Panc1 (cell line): ENCODE data around the gene IL18. TPM values are rescaled to one million over a fixed set of nuclear protein-coding genes. Genes with fewer than 3 reads are reported as not detected.

Experiments
- ATAC-seq: fragments of 200-7000 bp; cut with Tn5 transposase; 2 replicates; pipeline ENCODE4 v1.9.1; 2020; ENCODE audit warnings: mild to moderate bottlenecking, moderate library complexity
- BruUV-seq: library from RNA; stranded (reverse); fragments of 400-500 nt; replicated peaks from 2 replicates; lab custom pipeline; 2021; lab: Mats Ljungman, UMichigan
- CTCF ChIA-PET: fragments of 300-600 bp; sonication (Branson Sonifier 250); formaldehyde crosslinking; loops from one replicate; lab custom pipeline; 2022; ENCODE audit warnings: antibody characterized with exemption; lab: Charles Lee
- POLR2A ChIA-PET: fragments of 300-600 bp; sonication (Branson Sonifier 250); formaldehyde crosslinking; loops from one replicate; lab custom pipeline; 2022; ENCODE audit warnings: antibody characterized with exemption; lab: Charles Lee
- DNase-seq: peaks from one replicate; pipeline ENCODE4 v3.0.0-alpha.2; 2010; ENCODE audit warnings: low read depth, low spot score
- H3K27ac ChIP-seq: 2 replicates; pipeline ENCODE4 v1.5.1; 2011; ENCODE audit warnings: mild to moderate bottlenecking, low read length, inconsistent platforms
- H3K27me3 ChIP-seq: fragments of 200-500 bp; sonication (Bioruptor generic); 2 replicates; pipeline ENCODE4 v1.6.0; 2014; ENCODE audit warnings: low read length, inconsistent platforms; ENCODE audit not compliant: control insufficient read depth, insufficient read depth
- H3K36me3 ChIP-seq: fragments of 200-500 bp; sonication (Bioruptor generic); 2 replicates; pipeline ENCODE4 v1.5.1; 2014; ENCODE audit warnings: inconsistent platforms, mild to moderate bottlenecking, low read length, moderate library complexity; ENCODE audit not compliant: control insufficient read depth, insufficient read depth
- H3K4me1 ChIP-seq: 2 replicates; pipeline ENCODE4 v1.5.1; 2011; ENCODE audit warnings: inconsistent platforms, mild to moderate bottlenecking, low read length, moderate library complexity; ENCODE audit not compliant: control insufficient read depth, insufficient read depth
- H3K4me3 ChIP-seq, 2 experiments: 2 replicates each; pipeline ENCODE4 v1.5.1; 2011 to 2012; ENCODE audit warnings: low read depth in 2 of 2, low read length in 2 of 2, mild to moderate bottlenecking in 2 of 2, inconsistent platforms in 1 of 2, moderate library complexity in 1 of 2
- H3K9me3 ChIP-seq: fragments of 200-500 bp; sonication (Bioruptor generic); 2 replicates; pipeline ENCODE4 v1.5.1; 2014; ENCODE audit warnings: low read depth, mild to moderate bottlenecking, inconsistent platforms, low read length, moderate library complexity; ENCODE audit not compliant: control insufficient read depth, insufficient read depth
- POLR2AphosphoS5 ChIP-seq: IDR thresholded peaks from 2 replicates; pipeline ENCODE4 v1.6.1; 2012; ENCODE audit warnings: mild to moderate bottlenecking, low read depth, low read length, moderate library complexity
- SIN3A ChIP-seq: IDR thresholded peaks from 2 replicates; pipeline ENCODE4 v1.6.1; 2012; ENCODE audit warnings: low read depth, mild to moderate bottlenecking, low read length, moderate library complexity, borderline replicate concordance; ENCODE audit not compliant: insufficient read depth
- TCF7L2 ChIP-seq: IDR thresholded peaks from 2 replicates; pipeline ENCODE4 v1.6.1; 2011; ENCODE audit warnings: mild to moderate bottlenecking, low read depth, low read length, inconsistent platforms
- in situ Hi-C: cut with HindIII; loops from 2 replicates; pipeline ENCODE4 v1.10.0; 2016; ENCODE audit warnings: low sequenced_read_pairs, low pct_unique_long_range_greater_than_20kb
- intact Hi-C: fragments of 100-400 bp; cut with micrococcal nuclease; formaldehyde crosslinking; loops from one replicate; pipeline ENCODE4 v1.10.0; 2022; ENCODE audit not compliant: unreplicated experiment
- total RNA-seq: library from RNA; stranded (reverse); gene quantifications from one replicate; pipeline ENCODE4 v1.2.1, GENCODE V29; 2021; ENCODE audit not compliant: unreplicated experiment
- TF ChIP-seq, protein P1 (sequence below), 2 experiments: IDR thresholded peaks; 2 replicates each; pipeline ENCODE4 v1.6.1; 2011 to 2012; ENCODE audit warnings: low read depth in 2 of 2, control low read depth in 1 of 2, low read length in 1 of 2, mild to moderate bottlenecking in 1 of 2, moderate library complexity in 1 of 2; ENCODE audit not compliant: insufficient read depth in 1 of 2
- TF ChIP-seq, protein P2 (sequence below): fragments of 450-650 bp; IDR thresholded peaks from 2 replicates; pipeline ENCODE4 v1.5.1; 2017; ENCODE audit warnings: mild to moderate bottlenecking

The IL18 gene
- total RNA-seq, 1 experiment from 2014 or later, result 22.5 TPM

DNA sequence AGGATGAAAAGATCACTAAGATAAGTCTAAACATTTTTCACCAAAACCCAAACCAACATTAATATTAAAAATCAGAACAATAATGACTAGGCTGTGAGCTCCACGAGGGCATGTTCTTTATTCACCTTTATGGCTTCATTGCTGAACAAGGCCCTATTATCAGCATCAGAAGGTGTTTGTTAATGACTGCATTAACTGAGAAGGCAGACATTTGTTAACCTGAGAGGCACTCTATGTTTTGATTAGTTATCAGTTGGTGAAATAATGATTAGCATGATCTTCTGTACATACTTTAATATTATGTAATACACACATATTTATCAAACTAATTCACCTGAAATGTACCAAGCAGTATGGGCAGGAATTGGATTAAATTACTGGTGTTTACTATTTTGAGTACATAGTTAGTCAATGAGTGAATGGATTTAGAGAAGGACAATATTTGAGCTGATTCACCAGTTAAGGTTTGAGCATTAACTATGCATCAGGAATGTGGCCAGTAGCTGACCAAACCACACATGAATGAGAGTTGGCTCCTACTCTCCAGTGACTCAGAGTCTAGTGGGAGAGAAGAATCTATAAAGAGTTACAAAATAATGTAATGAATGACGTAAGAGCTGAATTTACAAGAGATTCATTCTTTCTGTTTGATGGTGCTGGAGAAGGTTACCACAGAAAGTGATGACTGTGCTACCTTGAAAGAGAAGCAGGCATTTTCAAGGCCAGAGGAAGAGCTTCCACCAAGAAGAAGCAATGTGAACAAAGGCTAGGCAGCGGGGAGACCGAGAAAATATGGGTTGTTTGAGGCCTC, 6.7 kb downstream of the IL18 start:
- Histone ChIP-seq H3K27ac (peak overlapping the region; percentile 84), H3K4me3 (peak overlapping the region in 1 of 2 experiments; percentile 25; a peak in 1 of 4 replicates), H3K36me3 (0 out of 2 replicates have a peak, but pooled peaks cover 3% of the 10 kb centered on the region), H3K9me3 (no peaks in the 10 kb centered on the region), H3K27me3 (no peaks in the 10 kb centered on the region), H3K4me1 (peaks cover 37% of the 10 kb centered on the region)
- TF ChIP-seq, protein P1, sequence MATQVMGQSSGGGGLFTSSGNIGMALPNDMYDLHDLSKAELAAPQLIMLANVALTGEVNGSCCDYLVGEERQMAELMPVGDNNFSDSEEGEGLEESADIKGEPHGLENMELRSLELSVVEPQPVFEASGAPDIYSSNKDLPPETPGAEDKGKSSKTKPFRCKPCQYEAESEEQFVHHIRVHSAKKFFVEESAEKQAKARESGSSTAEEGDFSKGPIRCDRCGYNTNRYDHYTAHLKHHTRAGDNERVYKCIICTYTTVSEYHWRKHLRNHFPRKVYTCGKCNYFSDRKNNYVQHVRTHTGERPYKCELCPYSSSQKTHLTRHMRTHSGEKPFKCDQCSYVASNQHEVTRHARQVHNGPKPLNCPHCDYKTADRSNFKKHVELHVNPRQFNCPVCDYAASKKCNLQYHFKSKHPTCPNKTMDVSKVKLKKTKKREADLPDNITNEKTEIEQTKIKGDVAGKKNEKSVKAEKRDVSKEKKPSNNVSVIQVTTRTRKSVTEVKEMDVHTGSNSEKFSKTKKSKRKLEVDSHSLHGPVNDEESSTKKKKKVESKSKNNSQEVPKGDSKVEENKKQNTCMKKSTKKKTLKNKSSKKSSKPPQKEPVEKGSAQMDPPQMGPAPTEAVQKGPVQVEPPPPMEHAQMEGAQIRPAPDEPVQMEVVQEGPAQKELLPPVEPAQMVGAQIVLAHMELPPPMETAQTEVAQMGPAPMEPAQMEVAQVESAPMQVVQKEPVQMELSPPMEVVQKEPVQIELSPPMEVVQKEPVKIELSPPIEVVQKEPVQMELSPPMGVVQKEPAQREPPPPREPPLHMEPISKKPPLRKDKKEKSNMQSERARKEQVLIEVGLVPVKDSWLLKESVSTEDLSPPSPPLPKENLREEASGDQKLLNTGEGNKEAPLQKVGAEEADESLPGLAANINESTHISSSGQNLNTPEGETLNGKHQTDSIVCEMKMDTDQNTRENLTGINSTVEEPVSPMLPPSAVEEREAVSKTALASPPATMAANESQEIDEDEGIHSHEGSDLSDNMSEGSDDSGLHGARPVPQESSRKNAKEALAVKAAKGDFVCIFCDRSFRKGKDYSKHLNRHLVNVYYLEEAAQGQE (IDR thresholded peaks at IDR 0.05; ENCODE audit: insufficient read depth in 1 of 2, low read depth in 2 of 2, low read length in 1 of 2), result 0 out of 4 replicates have a peak, but pooled peaks of 1 of the 2 experiments have one; percentile 35
- TF ChIP-seq SIN3A (no peak), POLR2AphosphoS5 (peak; percentile 77), TCF7L2 (peak; percentile 66)
- TF ChIP-seq, protein P2, sequence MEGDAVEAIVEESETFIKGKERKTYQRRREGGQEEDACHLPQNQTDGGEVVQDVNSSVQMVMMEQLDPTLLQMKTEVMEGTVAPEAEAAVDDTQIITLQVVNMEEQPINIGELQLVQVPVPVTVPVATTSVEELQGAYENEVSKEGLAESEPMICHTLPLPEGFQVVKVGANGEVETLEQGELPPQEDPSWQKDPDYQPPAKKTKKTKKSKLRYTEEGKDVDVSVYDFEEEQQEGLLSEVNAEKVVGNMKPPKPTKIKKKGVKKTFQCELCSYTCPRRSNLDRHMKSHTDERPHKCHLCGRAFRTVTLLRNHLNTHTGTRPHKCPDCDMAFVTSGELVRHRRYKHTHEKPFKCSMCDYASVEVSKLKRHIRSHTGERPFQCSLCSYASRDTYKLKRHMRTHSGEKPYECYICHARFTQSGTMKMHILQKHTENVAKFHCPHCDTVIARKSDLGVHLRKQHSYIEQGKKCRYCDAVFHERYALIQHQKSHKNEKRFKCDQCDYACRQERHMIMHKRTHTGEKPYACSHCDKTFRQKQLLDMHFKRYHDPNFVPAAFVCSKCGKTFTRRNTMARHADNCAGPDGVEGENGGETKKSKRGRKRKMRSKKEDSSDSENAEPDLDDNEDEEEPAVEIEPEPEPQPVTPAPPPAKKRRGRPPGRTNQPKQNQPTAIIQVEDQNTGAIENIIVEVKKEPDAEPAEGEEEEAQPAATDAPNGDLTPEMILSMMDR, result no peak
- BruUV-seq, result TSS peak; percentile 79
- intact Hi-C loops (no loop called here), in situ Hi-C loops (no loop called here)
- ChIA-PET CTCF (interaction anchor here (1.1 kb wide), 1 partner anchor 44 kb away, joined by 4 read pairs; no protein-coding TSS in a partner anchor), POLR2A (interaction anchor here (0.5 to 1.2 kb wide), 4 partner anchors 33 to 72 kb away, joined by 5 to 8 read pairs (median 7); no protein-coding TSS in a partner anchor)
- peak; percentile 99 for DNase-seq
- ATAC-seq, result peak; percentile 99

DNA sequence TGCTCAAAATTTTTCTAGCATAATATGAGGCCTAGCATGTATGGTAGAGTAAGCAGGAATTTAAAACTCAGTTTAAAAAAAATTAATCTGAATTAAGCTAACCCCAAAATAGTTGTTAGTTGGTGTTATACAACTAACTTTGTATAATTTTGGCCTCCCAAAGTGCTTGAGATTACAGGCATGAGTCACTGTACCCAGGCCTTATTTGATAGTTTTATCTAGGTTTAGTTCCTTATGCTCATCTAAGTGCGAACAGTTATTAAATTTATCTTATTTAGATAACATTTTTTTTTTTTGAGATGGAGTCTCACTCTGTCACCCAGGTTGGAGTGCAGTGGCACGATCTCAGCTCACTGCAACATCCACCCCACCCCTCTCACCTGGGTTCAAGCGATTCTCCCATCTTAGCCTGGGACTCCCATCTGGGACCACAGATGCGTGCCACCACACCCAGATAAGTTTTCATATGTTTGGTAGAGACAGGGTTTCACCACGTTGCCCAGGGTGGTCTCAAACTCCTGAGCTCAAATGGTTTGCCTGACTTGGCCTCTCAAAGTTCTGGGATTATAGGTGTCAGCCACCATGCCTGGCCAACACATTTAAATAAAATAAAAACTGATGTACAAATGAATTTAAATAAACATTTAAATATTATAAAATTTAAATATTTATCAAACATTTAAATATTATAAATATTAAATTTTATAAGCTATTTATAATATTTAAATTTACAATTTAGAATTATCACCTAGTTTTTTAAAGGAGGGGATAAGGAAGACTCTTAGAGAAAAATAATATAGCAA, 7.5 kb downstream of the IL18 start:
- no TSS peak for BruUV-seq
- POLR2A ChIA-PET, result interaction anchor here (1.2 kb wide), 1 partner anchor 33 kb away, joined by 5 read pairs; no protein-coding TSS in a partner anchor
- peaks cover 32% of the 10 kb centered on the region for H3K4me1 ChIP-seq

More for the DNA sequence above, 7.5 kb downstream of the IL18 start:
- Histone ChIP-seq H3K27ac (peak overlapping the region; percentile 84), H3K36me3 (0 out of 2 replicates have a peak, but pooled peaks cover 3% of the 10 kb centered on the region), H3K4me3 (no peak overlapping the region), H3K27me3 (no peaks in the 10 kb centered on the region), H3K9me3 (no peaks in the 10 kb centered on the region)
- CTCF ChIA-PET, result interaction anchor here (1.1 kb wide), 1 partner anchor 43 kb away, joined by 4 read pairs; no protein-coding TSS in a partner anchor
- in situ Hi-C loops (no loop called here), intact Hi-C loops (no loop called here)
- TF ChIP-seq POLR2AphosphoS5 (no peak), SIN3A (no peak), TCF7L2 (no peak)
- TF ChIP-seq, protein P1 (IDR thresholded peaks at IDR 0.05; ENCODE audit: insufficient read depth in 1 of 2, low read depth in 2 of 2, low read length in 1 of 2), result no peak
- TF ChIP-seq, protein P2, result no peak
- ATAC-seq (no peak), DNase-seq (no peak)
